A673 (cell line): ENCODE measurements around the gene PRAMEF1. TPM values are rescaled to one million over a fixed set of nuclear protein-coding genes. Genes with fewer than 3 reads are reported as not detected.
"Not testable (repeated sequence)": the region's sequence is repeated elsewhere in the genome, so short reads cannot be mapped to it uniquely, and the experiment has no call there.

Experiments used
- Bru-seq: library from RNA; stranded (reverse); fragments of 400-500 nt; gene quantifications from one replicate; lab custom pipeline; 2021; lab: Mats Ljungman, UMichigan
- BruChase-seq, 2 experiments: library from RNA; stranded (reverse); fragments of 400-500 nt; gene quantifications; one replicate each; lab custom pipeline; 2021; lab: Mats Ljungman, UMichigan
- BruUV-seq: library from RNA; stranded (reverse); fragments of 400-500 nt; replicated peaks from 2 replicates; lab custom pipeline; 2021; lab: Mats Ljungman, UMichigan
- CTCF ChIA-PET: fragments of 300-600 bp; sonication (Branson Sonifier 250); formaldehyde crosslinking; loops from one replicate; lab custom pipeline; 2022; ENCODE audit warnings: antibody characterized with exemption; lab: Charles Lee
- POLR2A ChIA-PET: fragments of 300-600 bp; sonication (Branson Sonifier 250); formaldehyde crosslinking; loops from one replicate; lab custom pipeline; 2022; ENCODE audit warnings: antibody characterized with exemption; ENCODE audit not compliant: low non-redundant PET; lab: Charles Lee
- DNase-seq: peaks from one replicate; pipeline ENCODE4 v3.0.0-alpha.2; 2015; ENCODE audit warnings: low spot score
- H3K27ac ChIP-seq: fragments of 200-600 bp; sonication (generic); 2 replicates; pipeline ENCODE4 v1.5.1; 2016; ENCODE audit warnings: mixed run types, low read depth, mild to moderate bottlenecking, mixed read lengths, antibody characterized with exemption, low read length; ENCODE audit not compliant: poor library complexity, severe bottlenecking
- H3K27me3 ChIP-seq: fragments of 200-600 bp; sonication (generic); replicated peaks from 2 replicates; pipeline ENCODE4 v1.6.1; 2017; ENCODE audit warnings: mixed run types, low read depth, mild to moderate bottlenecking, mixed read lengths, antibody characterized with exemption, low read length; ENCODE audit not compliant: insufficient read depth, poor library complexity
- H3K36me3 ChIP-seq: fragments of 200-600 bp; sonication (generic); 2 replicates; pipeline ENCODE4 v1.6.1; 2016; ENCODE audit warnings: mixed run types, mild to moderate bottlenecking, mixed read lengths, antibody characterized with exemption, low read length; ENCODE audit not compliant: insufficient read depth, poor library complexity, severe bottlenecking
- H3K4me1 ChIP-seq: fragments of 200-600 bp; sonication (generic); 2 replicates; pipeline ENCODE4 v1.6.1; 2017; ENCODE audit warnings: mixed run types, mild to moderate bottlenecking, mixed read lengths, antibody characterized with exemption, low read length; ENCODE audit not compliant: insufficient read depth, poor library complexity, severe bottlenecking
- H3K4me3 ChIP-seq: fragments of 200-600 bp; sonication (generic); 2 replicates; pipeline ENCODE4 v1.5.1; 2016; ENCODE audit warnings: low read depth, mixed run types, mild to moderate bottlenecking, mixed read lengths, low read length; ENCODE audit not compliant: poor library complexity, severe bottlenecking
- H3K9me3 ChIP-seq: fragments of 200-600 bp; sonication (generic); 2 replicates; pipeline ENCODE4 v1.6.1; 2016; ENCODE audit warnings: mixed run types, low read depth, mild to moderate bottlenecking, mixed read lengths, antibody characterized with exemption, low read length; ENCODE audit not compliant: poor library complexity, severe bottlenecking
- EZH2 ChIP-seq: fragments of 200-600 bp; sonication (generic); IDR thresholded peaks from 2 replicates; pipeline ENCODE4 v1.6.1; 2017; ENCODE audit warnings: borderline replicate concordance, low read depth, mild to moderate bottlenecking, mixed read lengths, antibody characterized with exemption, low read length; ENCODE audit not compliant: poor library complexity, severe bottlenecking
- intact Hi-C: fragments of 100-400 bp; cut with micrococcal nuclease; formaldehyde crosslinking; loops from one replicate; pipeline ENCODE4 v1.10.0; 2022; ENCODE audit not compliant: unreplicated experiment
- long read RNA-seq: library from polyadenylated mRNA; stranded (forward); transcript quantifications from one replicate; pipeline ENCODE4 v2.0.0, GENCODE V29; 2022
- total RNA-seq: library from RNA; stranded (reverse); gene quantifications from 2 replicates; pipeline ENCODE4 v1.2.3, GENCODE V29; 2021
- TF ChIP-seq, protein P1 (sequence below): fragments of 300-800, 200-600 bp; sonication (generic); conservative IDR thresholded peaks from 2 replicates; pipeline ENCODE4 v1.5.1; 2017; ENCODE audit warnings: low read depth, mild to moderate bottlenecking, antibody characterized with exemption, low read length, moderate library complexity, mixed read lengths

PRAMEF1 gene, protein sequence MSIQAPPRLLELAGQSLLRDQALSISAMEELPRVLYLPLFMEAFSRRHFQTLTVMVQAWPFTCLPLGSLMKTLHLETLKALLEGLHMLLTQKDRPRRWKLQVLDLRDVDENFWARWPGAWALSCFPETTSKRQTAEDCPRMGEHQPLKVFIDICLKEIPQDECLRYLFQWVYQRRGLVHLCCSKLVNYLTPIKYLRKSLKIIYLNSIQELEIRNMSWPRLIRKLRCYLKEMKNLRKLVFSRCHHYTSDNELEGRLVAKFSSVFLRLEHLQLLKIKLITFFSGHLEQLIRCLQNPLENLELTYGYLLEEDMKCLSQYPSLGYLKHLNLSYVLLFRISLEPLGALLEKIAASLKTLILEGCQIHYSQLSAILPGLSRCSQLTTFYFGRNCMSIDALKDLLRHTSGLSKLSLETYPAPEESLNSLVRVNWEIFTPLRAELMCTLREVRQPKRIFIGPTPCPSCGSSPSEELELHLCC
- total RNA-seq, result not detected in 2 replicates
- Bru-seq, nascent RNA, result percentile 11 among the genes with signal in this experiment
- BruChase-seq, experiment 1, labeled RNA remaining after a 2-hour chase, result not detected
- not detected for BruChase-seq, experiment 2, labeled RNA remaining after a 6-hour chase
- long read RNA-seq, result 0 reads

DNA sequence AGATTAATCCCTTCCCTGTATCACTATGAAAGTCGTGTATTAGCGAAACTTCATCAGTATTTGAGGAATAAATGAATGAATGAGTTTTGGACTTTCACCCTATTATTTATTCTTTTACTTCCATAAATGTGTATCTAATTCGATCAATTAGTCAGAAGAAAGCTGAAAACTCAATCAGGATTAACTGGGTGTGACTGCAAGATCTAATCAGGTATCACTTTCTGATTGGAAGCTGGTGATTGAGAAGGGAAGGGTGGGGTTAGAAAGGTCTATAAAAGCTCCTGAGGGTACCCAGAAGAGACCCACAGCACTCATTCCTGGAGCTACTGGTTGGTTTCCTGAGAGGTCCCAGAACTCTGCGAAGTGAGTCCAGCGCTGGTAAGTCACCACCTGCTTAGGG, at the start of gene PRAMEF1:
Gene PRAMEF1 (plus strand): TSS at position 301 of the 400 bp plus-strand sequence. CDS start 1,831 bp downstream, outside the sequence.
- H3K27ac ChIP-seq, CTCF ChIA-PET, H3K36me3 ChIP-seq, POLR2A ChIA-PET, DNase-seq, H3K4me3 ChIP-seq, H3K9me3 ChIP-seq, intact Hi-C loops, H3K27me3 ChIP-seq, H3K4me1 ChIP-seq, BruUV-seq: not testable (repeated sequence)

DNA sequence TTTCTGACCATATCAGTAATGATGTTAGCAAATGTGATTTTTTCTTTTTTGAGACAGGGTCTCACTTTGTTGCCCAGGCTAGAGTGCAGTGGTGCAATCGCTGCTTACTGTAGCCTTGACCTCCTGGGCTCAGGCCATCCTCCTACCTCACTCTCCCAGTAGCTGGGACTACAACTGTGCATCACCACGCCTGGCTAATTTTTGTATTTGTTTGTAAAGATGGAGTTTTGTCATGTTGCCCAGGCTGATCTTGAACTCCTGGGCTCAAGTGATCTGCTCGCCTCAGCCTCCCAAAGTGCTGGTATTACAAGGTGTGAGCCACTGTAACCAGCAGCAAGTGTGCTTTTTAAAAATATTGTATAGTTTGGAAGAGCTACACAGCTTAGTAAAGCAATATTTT, 49.3 kb upstream of the PRAMEF1 start:
- Histone ChIP-seq H3K9me3 (no peaks in the 10 kb centered on the region), H3K4me3 (no peak overlapping the region), H3K4me1 (peaks cover 5% of the 10 kb centered on the region), H3K36me3 (no peaks in the 10 kb centered on the region), H3K27me3 (peaks cover 4% of the 10 kb centered on the region), H3K27ac (no peak overlapping the region)
- no peak for DNase-seq
- ChIA-PET POLR2A (no interaction called here), CTCF (interaction anchor here (0.6 to 0.7 kb wide), 2 partner anchors 27 to 1101 kb away, joined by 3 to 4 read pairs; no protein-coding TSS in a partner anchor)
- no peak for TF ChIP-seq EZH2
- TF ChIP-seq, protein P1, sequence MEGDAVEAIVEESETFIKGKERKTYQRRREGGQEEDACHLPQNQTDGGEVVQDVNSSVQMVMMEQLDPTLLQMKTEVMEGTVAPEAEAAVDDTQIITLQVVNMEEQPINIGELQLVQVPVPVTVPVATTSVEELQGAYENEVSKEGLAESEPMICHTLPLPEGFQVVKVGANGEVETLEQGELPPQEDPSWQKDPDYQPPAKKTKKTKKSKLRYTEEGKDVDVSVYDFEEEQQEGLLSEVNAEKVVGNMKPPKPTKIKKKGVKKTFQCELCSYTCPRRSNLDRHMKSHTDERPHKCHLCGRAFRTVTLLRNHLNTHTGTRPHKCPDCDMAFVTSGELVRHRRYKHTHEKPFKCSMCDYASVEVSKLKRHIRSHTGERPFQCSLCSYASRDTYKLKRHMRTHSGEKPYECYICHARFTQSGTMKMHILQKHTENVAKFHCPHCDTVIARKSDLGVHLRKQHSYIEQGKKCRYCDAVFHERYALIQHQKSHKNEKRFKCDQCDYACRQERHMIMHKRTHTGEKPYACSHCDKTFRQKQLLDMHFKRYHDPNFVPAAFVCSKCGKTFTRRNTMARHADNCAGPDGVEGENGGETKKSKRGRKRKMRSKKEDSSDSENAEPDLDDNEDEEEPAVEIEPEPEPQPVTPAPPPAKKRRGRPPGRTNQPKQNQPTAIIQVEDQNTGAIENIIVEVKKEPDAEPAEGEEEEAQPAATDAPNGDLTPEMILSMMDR, result no peak
- no TSS peak for BruUV-seq
- intact Hi-C loops, result no loop called here

DNA sequence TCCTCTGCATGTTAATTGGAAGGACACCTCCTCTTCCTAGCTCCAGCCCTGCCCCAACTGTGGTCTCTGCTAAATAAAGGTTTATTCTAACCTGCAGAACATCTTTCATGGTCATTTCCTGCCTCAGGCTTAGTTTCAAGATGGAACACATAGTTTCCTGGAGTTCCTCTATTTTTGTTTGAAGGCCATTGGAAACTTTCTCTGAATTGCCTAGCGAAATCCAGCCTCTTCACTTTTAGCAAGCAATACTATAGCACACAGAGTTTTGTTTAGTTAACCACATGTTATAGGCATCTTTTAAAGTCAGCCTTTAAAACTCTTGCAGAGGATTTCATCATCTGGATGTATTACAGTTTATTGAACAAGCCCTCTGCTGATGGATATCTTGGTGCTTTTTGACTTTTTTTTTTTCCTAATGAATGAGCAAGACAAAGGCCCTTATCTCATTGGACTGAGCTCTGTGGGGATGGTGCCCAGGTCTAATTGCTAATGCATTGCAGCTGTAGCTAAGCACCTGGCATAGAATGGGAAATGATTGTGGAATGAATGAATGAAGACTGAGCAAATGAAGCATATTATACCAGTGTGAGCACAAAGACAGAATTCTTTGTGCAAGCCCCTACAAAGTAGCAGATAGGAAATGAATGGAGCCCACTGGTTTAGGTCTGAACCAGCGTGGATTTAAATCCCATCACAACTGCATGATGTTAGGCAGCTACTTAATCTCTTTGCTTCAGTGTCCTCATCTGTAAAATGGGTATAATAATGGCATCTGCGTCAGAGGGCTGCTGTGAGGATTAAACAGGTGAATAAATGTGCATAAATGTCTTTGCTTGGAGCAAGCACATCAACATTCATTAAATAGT, 45.8 kb upstream of the PRAMEF1 start:
- peaks cover 15% of the 10 kb centered on the region for H3K9me3 ChIP-seq
- H3K27me3 ChIP-seq, result peaks cover 2% of the 10 kb centered on the region
- no peaks in the 10 kb centered on the region for H3K36me3 ChIP-seq
- ChIA-PET CTCF (no interaction called here), POLR2A (interaction anchor here (0.5 to 0.6 kb wide), 2 partner anchors 19 to 825 kb away, joined by 5 read pairs; no protein-coding TSS in a partner anchor)
- no TSS peak for BruUV-seq
- H3K27ac ChIP-seq, result no peak overlapping the region
- TF ChIP-seq, protein P1, result no peak
- no peak for TF ChIP-seq EZH2
- DNase-seq, result peak; percentile 21
- intact Hi-C loops, result no loop called here
- H3K4me1 ChIP-seq, result peaks cover 5% of the 10 kb centered on the region
- no peak overlapping the region for H3K4me3 ChIP-seq
